HG03354 (cell line): Measurements from ENCODE around the gene HDAC4.

Source experiments
- ATAC-seq: cut with Tn5 transposase; IDR thresholded peaks from one replicate; pipeline ENCODE4 v1.9.1; 2021; ENCODE audit warnings: mild to moderate bottlenecking; ENCODE audit not compliant: unreplicated experiment, poor library complexity, severe bottlenecking

HDAC4 gene

DNA sequence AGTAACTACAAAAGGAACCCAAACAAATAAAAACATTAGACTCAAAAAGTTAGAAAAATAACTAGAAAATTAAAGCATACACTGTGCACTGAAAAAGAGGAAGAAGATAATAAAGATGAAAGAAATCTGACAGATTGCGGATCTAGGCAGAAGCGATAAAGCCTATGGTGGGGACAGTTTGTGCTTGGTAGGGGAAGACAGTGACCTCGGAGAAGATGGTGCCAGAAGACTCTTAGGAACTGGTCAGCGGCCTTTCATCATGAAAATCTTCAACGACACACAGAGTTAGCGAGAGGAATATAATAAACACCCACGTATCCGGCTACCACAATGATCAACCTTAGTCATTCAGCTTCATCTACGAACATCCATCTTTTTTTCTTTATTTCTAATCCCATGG lies 180.5 kb downstream of the HDAC4 start:
- ATAC-seq, result no peak

DNA sequence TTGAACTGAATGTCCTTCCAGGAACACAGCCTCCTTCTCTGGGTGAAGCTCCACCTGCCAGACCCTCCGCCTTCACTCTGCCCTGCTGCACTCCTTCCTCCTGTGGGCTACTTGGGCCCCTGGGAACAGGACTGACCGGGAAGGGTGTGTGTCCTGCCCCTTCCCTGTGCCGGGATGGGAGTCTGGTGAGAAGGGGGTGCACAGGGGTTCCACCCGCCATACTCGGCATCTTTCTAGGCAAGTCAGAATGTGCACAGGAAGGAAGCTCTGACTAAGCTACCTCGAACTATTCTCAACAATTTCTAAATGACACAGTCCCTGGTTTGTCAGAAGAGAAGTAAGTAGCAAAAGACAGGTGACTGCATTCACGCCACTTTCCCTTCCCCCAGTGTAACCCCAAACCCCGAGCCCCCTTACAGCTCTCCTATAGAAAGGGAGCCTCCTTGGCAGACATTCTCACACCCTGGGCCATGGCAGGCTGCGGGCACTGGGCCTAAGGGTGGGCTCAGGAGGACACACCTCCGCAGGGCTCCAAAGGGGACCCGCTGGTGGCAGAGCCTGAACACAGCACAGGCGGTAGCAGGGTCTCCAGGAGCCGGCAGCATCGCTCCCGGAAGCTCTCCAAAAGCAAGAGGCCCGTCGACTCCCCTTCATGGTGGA lies 184.1 kb downstream of the HDAC4 start:
- no peak for ATAC-seq

DNA sequence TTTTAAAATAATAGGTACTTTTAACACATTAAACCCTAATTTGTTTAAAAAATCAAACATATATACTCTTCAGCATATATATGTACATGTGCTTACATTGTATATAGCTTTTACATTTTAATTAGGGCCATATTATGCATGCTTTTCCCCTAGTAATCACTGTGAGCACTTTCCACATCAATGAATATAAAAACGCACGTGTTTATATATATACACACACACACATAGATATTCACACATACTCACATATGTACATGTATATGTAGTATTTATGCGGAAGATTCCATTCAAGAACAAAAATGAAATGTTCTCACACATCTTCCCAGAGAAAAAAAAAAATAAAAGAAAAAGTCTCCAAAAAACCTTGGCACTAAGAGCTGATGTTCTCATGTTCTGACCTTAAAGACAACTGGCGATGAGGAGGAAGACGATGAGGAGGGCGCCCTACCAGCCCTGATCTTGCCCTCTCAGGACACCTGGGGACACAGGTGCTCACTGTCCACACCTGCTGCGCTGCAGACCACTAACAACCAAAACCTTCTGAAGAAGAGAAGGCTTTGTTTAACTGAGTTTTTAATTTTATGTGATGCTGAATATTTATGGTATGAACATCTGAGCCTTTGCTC lies 184.7 kb downstream of the HDAC4 start:
- no peak for ATAC-seq

DNA sequence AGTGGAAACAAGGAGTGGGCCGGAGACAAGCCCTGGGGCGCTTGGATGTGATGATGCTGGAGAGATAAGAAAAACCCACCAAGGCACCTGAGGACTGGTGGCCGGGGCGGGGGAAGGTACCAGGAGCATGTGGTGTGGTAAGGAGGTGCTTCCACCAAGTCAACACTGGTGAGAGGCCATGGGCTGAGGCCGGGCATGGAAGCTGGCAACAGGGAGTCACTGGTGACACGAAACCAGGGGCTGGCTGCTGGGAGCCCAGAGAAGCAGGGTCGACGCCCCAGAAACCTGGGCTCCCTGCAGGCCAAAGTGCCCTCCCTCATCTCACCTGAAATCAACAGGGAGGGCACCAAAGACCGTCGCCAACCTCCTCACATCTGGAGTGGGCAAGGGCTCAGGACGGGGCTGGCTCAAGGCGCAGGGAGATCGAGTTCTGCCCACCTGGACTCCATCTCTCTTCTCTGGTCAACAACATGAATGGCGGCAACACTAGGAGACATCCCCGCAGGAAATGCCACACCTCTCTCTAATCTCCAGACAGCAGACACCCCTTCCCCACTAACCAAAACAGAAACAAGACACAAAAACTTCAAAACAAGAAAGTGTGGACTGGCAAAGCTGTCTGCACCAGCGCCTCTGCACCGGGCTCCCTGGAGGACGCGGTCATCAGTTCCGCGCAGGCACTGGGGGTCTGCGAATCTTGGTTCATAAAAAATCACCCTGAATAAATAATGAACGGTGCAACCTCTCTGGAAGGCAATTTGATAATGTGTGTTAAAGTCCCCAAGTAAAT lies 185.5 kb downstream of the HDAC4 start:
- no peak for ATAC-seq

GRCh38 chr2:239214725-239215124 lies 186.1 kb downstream of the HDAC4 start:
- no peak for ATAC-seq

- no peak for ATAC-seq
These were observed 187.1 kb downstream of the HDAC4 start for GRCh38 chr2:239213643-239214101.

DNA sequence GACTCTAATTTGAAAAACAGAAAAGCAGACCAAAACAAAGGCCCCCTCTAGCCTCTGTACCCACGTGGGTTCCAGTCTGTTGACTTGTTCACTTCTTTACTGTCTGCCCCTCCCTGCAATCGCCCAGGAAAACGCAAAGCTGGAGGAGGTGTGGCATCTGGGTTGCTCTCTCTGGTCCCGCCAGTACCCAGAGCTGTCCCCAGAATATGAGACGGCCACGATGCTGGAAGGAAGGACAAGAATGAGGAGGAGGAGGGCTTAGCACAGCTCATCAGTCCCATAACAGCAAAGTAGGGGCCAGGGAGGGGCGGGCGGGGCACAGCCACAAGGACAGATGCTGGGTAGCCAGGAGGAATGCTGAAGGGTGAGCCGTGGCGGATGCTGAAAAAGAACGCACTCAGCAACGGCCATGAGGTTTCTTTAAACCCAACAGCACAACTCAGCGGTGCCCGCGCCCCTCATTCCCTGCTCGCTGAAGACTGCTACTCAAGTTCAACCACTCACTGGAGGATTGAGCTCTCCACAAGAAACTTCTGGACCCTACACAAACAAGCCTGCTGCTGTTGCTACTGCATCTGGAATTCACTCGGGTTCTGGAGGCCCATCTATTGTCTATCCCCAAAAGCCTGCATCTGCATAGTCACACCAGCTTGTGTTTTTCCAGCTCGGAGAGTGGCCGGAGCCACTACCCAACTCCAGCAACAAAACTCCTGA lies 187.7 kb downstream of the HDAC4 start:
- ATAC-seq, result no peak

- no peak for ATAC-seq
These were observed 188.5 kb downstream of the HDAC4 start for GRCh38 chr2:239212121-239212928.

DNA sequence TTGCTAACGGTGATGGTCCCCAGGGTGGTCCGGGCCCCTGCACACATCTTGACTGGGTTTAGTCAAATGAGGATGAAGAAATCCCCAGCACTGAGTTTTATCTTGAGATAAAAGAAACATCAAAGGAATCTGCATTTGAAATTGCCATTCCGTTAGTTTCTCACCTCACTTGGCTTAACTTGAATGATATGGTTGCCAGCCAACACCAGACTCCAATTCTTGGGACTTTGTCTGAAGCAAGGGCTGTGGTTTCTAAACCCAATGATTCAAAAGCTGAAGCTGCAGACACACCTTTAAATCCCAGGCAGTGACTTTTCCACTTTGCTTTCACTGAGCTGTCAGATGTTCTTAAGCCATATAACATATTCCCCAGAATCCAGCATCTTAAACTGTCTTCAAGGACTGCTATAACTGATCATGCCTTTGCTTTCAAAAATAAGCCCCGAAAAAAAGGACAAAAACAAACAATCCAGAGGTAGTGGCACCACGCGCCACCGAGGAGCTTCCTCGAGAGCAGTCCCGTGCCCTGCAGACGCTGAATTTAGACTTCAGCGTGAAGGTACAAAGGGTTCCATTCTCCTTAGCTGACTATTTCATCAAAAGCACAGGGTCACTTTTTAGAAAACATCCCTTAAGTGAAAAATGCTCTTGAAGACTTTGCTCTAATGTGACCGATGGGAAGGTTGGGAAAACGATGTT lies 189.3 kb downstream of the HDAC4 start:
- ATAC-seq, result no peak

GRCh38 chr2:239209783-239210182 lies 191.0 kb downstream of the HDAC4 start:
- ATAC-seq, result no peak

DNA sequence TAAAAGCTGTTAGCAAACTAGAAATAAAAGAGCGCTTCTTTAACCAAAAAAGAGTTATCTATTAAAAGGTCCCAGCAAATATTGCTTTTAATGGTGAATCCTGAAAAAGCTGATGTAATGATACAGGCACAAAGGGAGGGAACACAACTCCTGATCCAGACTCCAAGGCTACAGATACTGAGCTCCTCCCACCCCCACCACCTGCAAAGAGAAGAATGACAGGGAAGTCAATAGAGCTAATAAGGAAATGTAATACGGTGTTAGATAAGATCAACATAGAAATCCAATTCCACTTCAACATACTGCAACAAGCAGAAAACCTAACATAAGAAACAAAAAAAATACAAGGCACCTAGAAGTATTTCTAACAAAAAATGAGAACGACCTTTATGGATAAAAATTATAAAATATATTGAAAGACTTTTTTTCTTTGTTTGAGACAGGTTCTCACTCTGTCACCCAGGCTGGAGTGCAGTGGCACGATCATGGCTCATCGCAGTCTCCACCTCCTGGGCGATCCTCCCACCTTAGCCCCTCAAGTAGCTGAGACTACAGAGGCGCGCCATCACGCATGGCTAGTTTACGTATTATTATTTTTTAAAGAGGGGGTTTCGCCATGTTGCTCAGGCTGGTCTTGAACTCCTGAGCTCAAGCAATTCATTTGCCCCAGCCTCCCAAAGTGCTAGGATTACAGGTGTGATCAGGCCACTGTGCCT lies 192.2 kb downstream of the HDAC4 start:
- ATAC-seq, result no peak

GRCh38 chr2:239206851-239207250 lies 194.0 kb downstream of the HDAC4 start:
- no peak for ATAC-seq

DNA sequence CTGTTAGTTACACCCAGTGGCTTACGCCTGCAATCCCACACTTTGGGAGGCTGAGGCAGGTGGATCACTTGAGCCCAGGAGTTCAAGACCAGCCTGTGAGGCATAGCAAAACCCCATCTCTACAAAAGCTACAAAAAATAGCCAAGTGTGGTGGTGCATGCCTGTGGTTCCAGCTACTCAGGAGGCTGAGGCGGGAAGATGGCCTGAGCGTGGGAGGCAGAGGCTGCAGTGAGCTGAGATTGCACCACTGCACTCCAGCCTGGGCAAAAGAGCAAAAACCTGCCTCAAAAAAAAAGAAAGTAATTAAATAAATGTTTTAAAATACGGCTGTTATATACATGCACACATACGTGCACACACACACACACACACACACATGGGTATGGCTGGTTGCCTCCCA lies 194.8 kb downstream of the HDAC4 start:
- ATAC-seq, result no peak

GRCh38 chr2:239204876-239205468 lies 195.8 kb downstream of the HDAC4 start:
- no peak for ATAC-seq

- no peak for ATAC-seq
These were observed 196.5 kb downstream of the HDAC4 start for GRCh38 chr2:239204136-239204875.

- no peak for ATAC-seq
These were observed 197.2 kb downstream of the HDAC4 start for GRCh38 chr2:239203443-239204135.

DNA sequence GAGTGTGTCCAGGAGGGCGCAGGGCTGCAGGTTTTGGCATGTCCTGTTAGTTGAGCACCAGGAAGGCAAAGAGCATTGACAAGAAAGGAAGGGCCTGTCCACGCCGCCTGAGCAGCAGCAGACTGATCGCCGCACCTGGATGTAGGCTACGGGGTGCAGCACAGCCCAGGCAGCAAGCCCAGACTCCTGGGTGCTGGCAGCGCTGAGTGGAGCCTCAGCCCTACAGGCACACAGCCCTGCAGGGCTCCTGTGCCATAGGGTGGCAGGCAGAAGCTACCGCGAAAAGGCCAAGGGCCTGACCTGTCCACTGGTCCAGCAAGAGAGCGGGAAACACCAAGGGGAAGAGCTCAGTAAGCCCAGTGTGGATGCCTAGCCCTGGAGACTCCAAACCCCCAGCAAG lies 198.0 kb downstream of the HDAC4 start:
- ATAC-seq, result no peak
